Thoracic aorta (tissue), 2 donors: Measurements from ENCODE around the gene NR2F1-AS1. TPM values are rescaled to one million over a fixed set of nuclear protein-coding genes. Genes with fewer than 3 reads are reported as not detected.

Experiments used
- ATAC-seq: fragments of 150-250 bp; one replicate; pipeline ENCODE4 v1.8.0; 2017; ENCODE audit warnings: low read depth; ENCODE audit not compliant: insufficient number of reproducible peaks, low FRiP score
- DNase-seq: peaks from one replicate; pipeline ENCODE4 v3.0.0-alpha.2; 2020; ENCODE audit warnings: low spot score
- H3K27ac ChIP-seq, 2 donors: fragments of 200-600 bp; sonication (generic); 1 replicate in 1 of 2; 2 replicates in 1 of 2; pipeline ENCODE4 v1.5.1; 2016; ENCODE audit warnings: mild to moderate bottlenecking in 2 of 2, moderate library complexity in 2 of 2
- H3K27me3 ChIP-seq: fragments of 200-600 bp; sonication (generic); replicated peaks from 2 replicates; pipeline ENCODE4 v1.6.0; 2016; ENCODE audit warnings: mild to moderate bottlenecking; ENCODE audit not compliant: insufficient read depth
- H3K36me3 ChIP-seq: fragments of 200-600 bp; sonication (generic); one replicate; pipeline ENCODE4 v1.5.1; 2016
- H3K4me1 ChIP-seq, 2 donors: fragments of 200-600 bp; sonication (generic); 1 replicate in 1 of 2; 2 replicates in 1 of 2; pipeline versions ENCODE4 v1.5.1 to v1.6.0; 2016; ENCODE audit warnings: low read depth in 2 of 2, mild to moderate bottlenecking in 1 of 2; ENCODE audit not compliant: control insufficient read depth in 1 of 2
- H3K4me3 ChIP-seq: fragments of 200-600 bp; sonication (generic); 2 replicates; pipeline ENCODE4 v1.5.1; 2016; ENCODE audit warnings: mild to moderate bottlenecking
- H3K9me3 ChIP-seq: fragments of 200-600 bp; sonication (generic); 2 replicates; pipeline ENCODE4 v1.5.1; 2016
- CTCF ChIP-seq: fragments of 200-600 bp; sonication (generic); IDR thresholded peaks from one replicate; pipeline ENCODE4 v1.5.1; 2019; ENCODE audit warnings: antibody characterized with exemption
- total RNA-seq, 2 donors: library from RNA; depleted of rRNA; stranded (reverse); fragments of >200 nt; gene quantifications; one replicate each; pipeline versions ENCODE4 v1.1.0 to v1.2.3, GENCODE V29; 2016

NR2F1-AS1 gene
- total RNA-seq, 2 donors from 2014 or later = 0.54 to 8.7 TPM

- H3K4me1 ChIP-seq = peaks cover 31 to 47% of the 10 kb centered on the region in 2 donors
- H3K4me3 ChIP-seq = peak within 1 kb of the TSS; percentile 81
- no peak for TF ChIP-seq CTCF
- H3K36me3 ChIP-seq = no peaks in the 10 kb centered on the region
- no peaks in the 10 kb centered on the region for H3K9me3 ChIP-seq
- no peak for DNase-seq
- no peak for ATAC-seq
- no peak within 1 kb of the TSS for H3K27ac ChIP-seq
- H3K27me3 ChIP-seq = peaks cover 16% of the 10 kb centered on the region
Measured at GRCh38 chr5:93582677-93583438, 1.8 kb upstream of the NR2F1-AS1 start, which contains the start of gene NR2F1. NR2F1 (plus strand) TSS chr5:93583222; CDS start chr5:93585024, 1,802 bp downstream.

- H3K4me3 ChIP-seq = peak overlapping the region; percentile 81
- no peaks in the 10 kb centered on the region for H3K9me3 ChIP-seq
- H3K36me3 ChIP-seq = no peaks in the 10 kb centered on the region
- H3K27me3 ChIP-seq = peaks cover 10% of the 10 kb centered on the region
- peaks cover 31 to 47% of the 10 kb centered on the region in 2 donors for H3K4me1 ChIP-seq
- no peak overlapping the region for H3K27ac ChIP-seq
- no peak for ATAC-seq
- no peak for DNase-seq
- TF ChIP-seq CTCF = no peak
Measured at GRCh38 chr5:93582167-93582462, 1.1 kb upstream of the NR2F1-AS1 start.

GRCh38 chr5:93580063-93580926, 724 bp downstream of the NR2F1-AS1 start:
- no peak for TF ChIP-seq CTCF
- peak overlapping the region; percentile 81 for H3K4me3 ChIP-seq
- DNase-seq (no peak), ATAC-seq (no peak)
- H3K4me1 ChIP-seq = peaks cover 30 to 43% of the 10 kb centered on the region in 2 donors
- H3K9me3 ChIP-seq = no peaks in the 10 kb centered on the region
- H3K36me3 ChIP-seq = no peaks in the 10 kb centered on the region
- no peak overlapping the region for H3K27ac ChIP-seq
- peaks cover 4% of the 10 kb centered on the region for H3K27me3 ChIP-seq

- ATAC-seq (no peak), DNase-seq (no peak)
- H3K4me3 ChIP-seq = peak overlapping the region; percentile 81
- H3K27me3 ChIP-seq = peaks cover 4% of the 10 kb centered on the region
- H3K9me3 ChIP-seq = no peaks in the 10 kb centered on the region
- no peak for TF ChIP-seq CTCF
- no peak overlapping the region for H3K27ac ChIP-seq
- H3K36me3 ChIP-seq = no peaks in the 10 kb centered on the region
- H3K4me1 ChIP-seq = peaks cover 28 to 41% of the 10 kb centered on the region in 2 donors
Measured at GRCh38 chr5:93579692-93580062, 1.3 kb downstream of the NR2F1-AS1 start.
